ENCODE data around the gene JAKMIP1. TPM values are rescaled to one million over a fixed set of nuclear protein-coding genes. Genes with fewer than 3 reads are reported as not detected.

JAKMIP1 gene
- total and polyA plus RNA-seq, 2 of the 13 experiments (the other 11 are each of a cell fraction or from before 2014, with no cell fraction given), result not detected

DNA sequence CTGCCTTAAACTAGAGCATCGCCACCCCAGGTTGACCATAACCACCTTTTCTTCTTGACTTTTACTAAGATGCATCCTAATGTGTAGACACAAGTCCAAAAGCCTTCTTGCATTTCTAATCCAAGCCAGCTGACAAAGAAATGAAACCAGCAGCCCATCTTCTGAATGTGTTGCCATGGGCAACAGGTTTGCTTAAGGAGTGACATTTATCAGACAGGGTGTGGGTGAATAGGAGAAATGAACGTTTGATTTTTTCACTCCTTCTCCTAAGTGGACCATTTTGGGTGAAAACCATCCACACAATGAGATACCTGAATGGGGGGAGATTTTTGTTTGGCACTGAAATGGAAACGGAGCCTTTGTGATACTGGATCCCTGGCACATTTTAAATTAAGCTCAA is 109.4 kb downstream of the JAKMIP1 start:
- DNase-seq (ENCODE audit: low spot score) (no peak), ATAC-seq (no peak), FAIRE-seq (no peak)
- no peaks in the 10 kb centered on the region for H3K9me3 ChIP-seq (ENCODE audit: low read length)
- H3K27me3 ChIP-seq (ENCODE audit: control insufficient read depth in 1 of 2, insufficient read depth in 2 of 2, low read length in 2 of 2), result peaks cover 1 to 11% of the 10 kb centered on the region in 2 experiments; a peak in 2 of 5 replicates
- POLR2A ChIA-PET, result no interaction called here
- H3K4me2 ChIP-seq (ENCODE audit: low read depth, low read length), result no peak overlapping the region
- no peaks in the 10 kb centered on the region for H3K79me2 ChIP-seq (ENCODE audit: insufficient read depth, low read length)
- intact Hi-C loops (cut with micrococcal nuclease; ENCODE audit: unreplicated experiment) (no loop called here), in situ Hi-C loops (cut with HindIII; ENCODE audit: extremely low pct_ligation_motif_present, low pct_unique_long_range_greater_than_20kb) (no loop called here)
- WGBS (ENCODE audit: low lambda C conversion rate), result 2% methylated on average over 3 of the region's 3 CpGs
- BruUV-seq (replicated peaks), result no TSS peak
- no peak overlapping the region for H3K9ac ChIP-seq (ENCODE audit: insufficient read depth, low read depth, low read length)
- no peaks in the 10 kb centered on the region for H3K36me3 ChIP-seq (replicated peaks in 1 of 2; ENCODE audit: control insufficient read depth in 1 of 2, insufficient read depth in 2 of 2, low read length in 2 of 2)
- no peak overlapping the region for H2AFZ ChIP-seq (ENCODE audit: low read length)
- H3K27ac ChIP-seq (ENCODE audit: extremely low read length, insufficient read depth, low read length), result no peak overlapping the region
- CTCF ChIA-PET (ENCODE audit: low intra/inter-chr PET ratio, low total read pairs), result no interaction called here
- no peaks in the 10 kb centered on the region for H4K20me1 ChIP-seq (ENCODE audit: insufficient read depth, low read length)
- no peaks in the 10 kb centered on the region for H3K4me1 ChIP-seq (ENCODE audit: insufficient read depth, low read length)
- H3K4me3 ChIP-seq (replicated peaks in 1 of 3; ENCODE audit: insufficient read depth in 1 of 3, low read depth in 2 of 3, low read length in 3 of 3), result no peak overlapping the region
- TF ChIP-seq, protein P1, sequence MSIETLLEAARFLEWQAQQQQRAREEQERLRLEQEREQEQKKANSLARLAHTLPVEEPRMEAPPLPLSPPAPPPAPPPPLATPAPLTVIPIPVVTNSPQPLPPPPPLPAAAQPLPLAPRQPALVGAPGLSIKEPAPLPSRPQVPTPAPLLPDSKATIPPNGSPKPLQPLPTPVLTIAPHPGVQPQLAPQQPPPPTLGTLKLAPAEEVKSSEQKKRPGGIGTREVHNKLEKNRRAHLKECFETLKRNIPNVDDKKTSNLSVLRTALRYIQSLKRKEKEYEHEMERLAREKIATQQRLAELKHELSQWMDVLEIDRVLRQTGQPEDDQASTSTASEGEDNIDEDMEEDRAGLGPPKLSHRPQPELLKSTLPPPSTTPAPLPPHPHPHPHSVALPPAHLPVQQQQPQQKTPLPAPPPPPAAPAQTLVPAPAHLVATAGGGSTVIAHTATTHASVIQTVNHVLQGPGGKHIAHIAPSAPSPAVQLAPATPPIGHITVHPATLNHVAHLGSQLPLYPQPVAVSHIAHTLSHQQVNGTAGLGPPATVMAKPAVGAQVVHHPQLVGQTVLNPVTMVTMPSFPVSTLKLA (IDR thresholded peaks at IDR 0.05), result no peak
- TF ChIP-seq KDM5A (IDR thresholded peaks at IDR 0.05; ENCODE audit: borderline replicate concordance, low read length), result no peak
- TF ChIP-seq, protein P2, sequence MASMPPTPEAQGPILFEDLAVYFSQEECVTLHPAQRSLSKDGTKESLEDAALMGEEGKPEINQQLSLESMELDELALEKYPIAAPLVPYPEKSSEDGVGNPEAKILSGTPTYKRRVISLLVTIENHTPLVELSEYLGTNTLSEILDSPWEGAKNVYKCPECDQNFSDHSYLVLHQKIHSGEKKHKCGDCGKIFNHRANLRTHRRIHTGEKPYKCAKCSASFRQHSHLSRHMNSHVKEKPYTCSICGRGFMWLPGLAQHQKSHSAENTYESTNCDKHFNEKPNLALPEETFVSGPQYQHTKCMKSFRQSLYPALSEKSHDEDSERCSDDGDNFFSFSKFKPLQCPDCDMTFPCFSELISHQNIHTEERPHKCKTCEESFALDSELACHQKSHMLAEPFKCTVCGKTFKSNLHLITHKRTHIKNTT (CRISPR knock-in tag; IDR thresholded peaks at IDR 0.05), result no peak
- TF ChIP-seq, protein P3, sequence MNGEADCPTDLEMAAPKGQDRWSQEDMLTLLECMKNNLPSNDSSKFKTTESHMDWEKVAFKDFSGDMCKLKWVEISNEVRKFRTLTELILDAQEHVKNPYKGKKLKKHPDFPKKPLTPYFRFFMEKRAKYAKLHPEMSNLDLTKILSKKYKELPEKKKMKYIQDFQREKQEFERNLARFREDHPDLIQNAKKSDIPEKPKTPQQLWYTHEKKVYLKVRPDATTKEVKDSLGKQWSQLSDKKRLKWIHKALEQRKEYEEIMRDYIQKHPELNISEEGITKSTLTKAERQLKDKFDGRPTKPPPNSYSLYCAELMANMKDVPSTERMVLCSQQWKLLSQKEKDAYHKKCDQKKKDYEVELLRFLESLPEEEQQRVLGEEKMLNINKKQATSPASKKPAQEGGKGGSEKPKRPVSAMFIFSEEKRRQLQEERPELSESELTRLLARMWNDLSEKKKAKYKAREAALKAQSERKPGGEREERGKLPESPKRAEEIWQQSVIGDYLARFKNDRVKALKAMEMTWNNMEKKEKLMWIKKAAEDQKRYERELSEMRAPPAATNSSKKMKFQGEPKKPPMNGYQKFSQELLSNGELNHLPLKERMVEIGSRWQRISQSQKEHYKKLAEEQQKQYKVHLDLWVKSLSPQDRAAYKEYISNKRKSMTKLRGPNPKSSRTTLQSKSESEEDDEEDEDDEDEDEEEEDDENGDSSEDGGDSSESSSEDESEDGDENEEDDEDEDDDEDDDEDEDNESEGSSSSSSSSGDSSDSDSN (CRISPR knock-in tag; IDR thresholded peaks at IDR 0.05), result no peak
- TF ChIP-seq, protein P4, sequence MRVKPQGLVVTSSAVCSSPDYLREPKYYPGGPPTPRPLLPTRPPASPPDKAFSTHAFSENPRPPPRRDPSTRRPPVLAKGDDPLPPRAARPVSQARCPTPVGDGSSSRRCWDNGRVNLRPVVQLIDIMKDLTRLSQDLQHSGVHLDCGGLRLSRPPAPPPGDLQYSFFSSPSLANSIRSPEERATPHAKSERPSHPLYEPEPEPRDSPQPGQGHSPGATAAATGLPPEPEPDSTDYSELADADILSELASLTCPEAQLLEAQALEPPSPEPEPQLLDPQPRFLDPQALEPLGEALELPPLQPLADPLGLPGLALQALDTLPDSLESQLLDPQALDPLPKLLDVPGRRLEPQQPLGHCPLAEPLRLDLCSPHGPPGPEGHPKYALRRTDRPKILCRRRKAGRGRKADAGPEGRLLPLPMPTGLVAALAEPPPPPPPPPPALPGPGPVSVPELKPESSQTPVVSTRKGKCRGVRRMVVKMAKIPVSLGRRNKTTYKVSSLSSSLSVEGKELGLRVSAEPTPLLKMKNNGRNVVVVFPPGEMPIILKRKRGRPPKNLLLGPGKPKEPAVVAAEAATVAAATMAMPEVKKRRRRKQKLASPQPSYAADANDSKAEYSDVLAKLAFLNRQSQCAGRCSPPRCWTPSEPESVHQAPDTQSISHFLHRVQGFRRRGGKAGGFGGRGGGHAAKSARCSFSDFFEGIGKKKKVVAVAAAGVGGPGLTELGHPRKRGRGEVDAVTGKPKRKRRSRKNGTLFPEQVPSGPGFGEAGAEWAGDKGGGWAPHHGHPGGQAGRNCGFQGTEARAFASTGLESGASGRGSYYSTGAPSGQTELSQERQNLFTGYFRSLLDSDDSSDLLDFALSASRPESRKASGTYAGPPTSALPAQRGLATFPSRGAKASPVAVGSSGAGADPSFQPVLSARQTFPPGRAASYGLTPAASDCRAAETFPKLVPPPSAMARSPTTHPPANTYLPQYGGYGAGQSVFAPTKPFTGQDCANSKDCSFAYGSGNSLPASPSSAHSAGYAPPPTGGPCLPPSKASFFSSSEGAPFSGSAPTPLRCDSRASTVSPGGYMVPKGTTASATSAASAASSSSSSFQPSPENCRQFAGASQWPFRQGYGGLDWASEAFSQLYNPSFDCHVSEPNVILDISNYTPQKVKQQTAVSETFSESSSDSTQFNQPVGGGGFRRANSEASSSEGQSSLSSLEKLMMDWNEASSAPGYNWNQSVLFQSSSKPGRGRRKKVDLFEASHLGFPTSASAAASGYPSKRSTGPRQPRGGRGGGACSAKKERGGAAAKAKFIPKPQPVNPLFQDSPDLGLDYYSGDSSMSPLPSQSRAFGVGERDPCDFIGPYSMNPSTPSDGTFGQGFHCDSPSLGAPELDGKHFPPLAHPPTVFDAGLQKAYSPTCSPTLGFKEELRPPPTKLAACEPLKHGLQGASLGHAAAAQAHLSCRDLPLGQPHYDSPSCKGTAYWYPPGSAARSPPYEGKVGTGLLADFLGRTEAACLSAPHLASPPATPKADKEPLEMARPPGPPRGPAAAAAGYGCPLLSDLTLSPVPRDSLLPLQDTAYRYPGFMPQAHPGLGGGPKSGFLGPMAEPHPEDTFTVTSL (CRISPR knock-in tag; IDR thresholded peaks at IDR 0.05; ENCODE audit: borderline replicate concordance), result no peak
- no peak for TF ChIP-seq BCL6 (CRISPR knock-in tag; IDR thresholded peaks at IDR 0.05)
- TF ChIP-seq REL (CRISPR knock-in tag; conservative IDR thresholded peaks at IDR 0.05), result no peak
- TF ChIP-seq GFI1 (CRISPR knock-in tag; IDR thresholded peaks at IDR 0.05; ENCODE audit: borderline replicate concordance), result no peak
- TF ChIP-seq, protein P5, sequence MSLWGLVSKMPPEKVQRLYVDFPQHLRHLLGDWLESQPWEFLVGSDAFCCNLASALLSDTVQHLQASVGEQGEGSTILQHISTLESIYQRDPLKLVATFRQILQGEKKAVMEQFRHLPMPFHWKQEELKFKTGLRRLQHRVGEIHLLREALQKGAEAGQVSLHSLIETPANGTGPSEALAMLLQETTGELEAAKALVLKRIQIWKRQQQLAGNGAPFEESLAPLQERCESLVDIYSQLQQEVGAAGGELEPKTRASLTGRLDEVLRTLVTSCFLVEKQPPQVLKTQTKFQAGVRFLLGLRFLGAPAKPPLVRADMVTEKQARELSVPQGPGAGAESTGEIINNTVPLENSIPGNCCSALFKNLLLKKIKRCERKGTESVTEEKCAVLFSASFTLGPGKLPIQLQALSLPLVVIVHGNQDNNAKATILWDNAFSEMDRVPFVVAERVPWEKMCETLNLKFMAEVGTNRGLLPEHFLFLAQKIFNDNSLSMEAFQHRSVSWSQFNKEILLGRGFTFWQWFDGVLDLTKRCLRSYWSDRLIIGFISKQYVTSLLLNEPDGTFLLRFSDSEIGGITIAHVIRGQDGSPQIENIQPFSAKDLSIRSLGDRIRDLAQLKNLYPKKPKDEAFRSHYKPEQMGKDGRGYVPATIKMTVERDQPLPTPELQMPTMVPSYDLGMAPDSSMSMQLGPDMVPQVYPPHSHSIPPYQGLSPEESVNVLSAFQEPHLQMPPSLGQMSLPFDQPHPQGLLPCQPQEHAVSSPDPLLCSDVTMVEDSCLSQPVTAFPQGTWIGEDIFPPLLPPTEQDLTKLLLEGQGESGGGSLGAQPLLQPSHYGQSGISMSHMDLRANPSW (CRISPR knock-in tag; IDR thresholded peaks at IDR 0.05; ENCODE audit: borderline replicate concordance), result no peak
- TF ChIP-seq ZNF713 (CRISPR knock-in tag; IDR thresholded peaks at IDR 0.05), result no peak
- TF ChIP-seq PRMT3 (CRISPR knock-in tag; IDR thresholded peaks at IDR 0.05; ENCODE audit: borderline replicate concordance, low read depth), result no peak
